Measurements from ENCODE around the gene CPLX4. TPM values are rescaled to one million over a fixed set of nuclear protein-coding genes. Genes with fewer than 3 reads are reported as not detected.

The CPLX4 gene
- polyA plus RNA-seq, 1 of the 3 experiments (the other 2 are of a cell fraction), result not detected

DNA sequence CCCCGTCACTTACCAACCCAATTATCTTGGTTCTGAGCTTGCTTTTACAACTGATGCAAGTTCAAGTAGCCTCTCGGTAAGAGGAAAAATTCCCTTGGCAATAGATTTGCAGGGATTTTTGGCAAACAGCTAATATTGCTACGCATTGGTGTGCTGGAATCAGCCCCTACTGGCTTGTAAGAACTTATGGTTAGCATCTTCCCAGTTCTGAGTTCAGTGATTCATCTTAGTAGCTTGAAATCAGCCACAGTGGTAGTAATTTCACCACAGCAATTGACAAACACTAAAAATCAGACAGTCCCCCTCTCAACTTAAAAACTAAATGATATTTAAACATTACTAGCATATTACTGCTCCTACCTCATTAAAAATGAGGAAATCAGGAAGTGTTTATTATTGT lies 39.3 kb downstream of the CPLX4 start:
- H3K9me2 ChIP-seq, result no peaks in the 10 kb centered on the region
- H3K9me3 ChIP-seq, result no peaks in the 10 kb centered on the region
- H3K79me2 ChIP-seq (ENCODE audit: insufficient read depth), result no peaks in the 10 kb centered on the region
- no peaks in the 10 kb centered on the region for H4K20me1 ChIP-seq (ENCODE audit: insufficient read depth)
- ChIA-PET CTCF (interaction anchor here (0.9 to 4.6 kb wide), 8 partner anchors 8 to 544 kb away, joined by 3 to 25 read pairs (median 4); no protein-coding TSS in a partner anchor), POLR2A (no interaction called here)
- H3K4me1 ChIP-seq (ENCODE audit: control insufficient read depth in 1 of 2, insufficient read depth in 2 of 2, low read depth in 1 of 2, low read length in 1 of 2), result no peaks in the 10 kb centered on the region
- no peak overlapping the region for H3K4me2 ChIP-seq
- no peak overlapping the region for H3K27ac ChIP-seq (ENCODE audit: low read depth in 2 of 2, low read length in 1 of 2)
- peaks cover 57% of the 10 kb centered on the region for H3K27me3 ChIP-seq (ENCODE audit: insufficient read depth)
- no peaks in the 10 kb centered on the region for H3F3A ChIP-seq (replicated peaks; ENCODE audit: insufficient read depth)
- DNase-seq, result no peak
- TF ChIP-seq GABPA (IDR thresholded peaks at IDR 0.05; ENCODE audit: low read depth) (no peak), YY1 (IDR thresholded peaks at IDR 0.05; ENCODE audit: low read depth) (no peak), NRF1 (IDR thresholded peaks at IDR 0.05; ENCODE audit: low read depth, low read length) (no peak), SMC3 (IDR thresholded peaks at IDR 0.05; ENCODE audit: low read depth, low read length) (no peak), TCF12 (IDR thresholded peaks at IDR 0.05) (no peak), GATA2 (CRISPR knock-in tag; IDR thresholded peaks at IDR 0.05) (no peak), ELF1 (IDR thresholded peaks at IDR 0.05) (no peak), NFIC (IDR thresholded peaks at IDR 0.05; ENCODE audit: borderline replicate concordance) (no peak), JUND (IDR thresholded peaks at IDR 0.05) (no peak), MXI1 (IDR thresholded peaks at IDR 0.05; ENCODE audit: low read depth, low read length) (no peak), EZH2phosphoT487 (IDR thresholded peaks at IDR 0.05; ENCODE audit: borderline replicate concordance, low read depth) (no peak), CHD2 (IDR thresholded peaks at IDR 0.05; ENCODE audit: low read length, partially characterized antibody) (no peak)
- TF ChIP-seq, protein P1, sequence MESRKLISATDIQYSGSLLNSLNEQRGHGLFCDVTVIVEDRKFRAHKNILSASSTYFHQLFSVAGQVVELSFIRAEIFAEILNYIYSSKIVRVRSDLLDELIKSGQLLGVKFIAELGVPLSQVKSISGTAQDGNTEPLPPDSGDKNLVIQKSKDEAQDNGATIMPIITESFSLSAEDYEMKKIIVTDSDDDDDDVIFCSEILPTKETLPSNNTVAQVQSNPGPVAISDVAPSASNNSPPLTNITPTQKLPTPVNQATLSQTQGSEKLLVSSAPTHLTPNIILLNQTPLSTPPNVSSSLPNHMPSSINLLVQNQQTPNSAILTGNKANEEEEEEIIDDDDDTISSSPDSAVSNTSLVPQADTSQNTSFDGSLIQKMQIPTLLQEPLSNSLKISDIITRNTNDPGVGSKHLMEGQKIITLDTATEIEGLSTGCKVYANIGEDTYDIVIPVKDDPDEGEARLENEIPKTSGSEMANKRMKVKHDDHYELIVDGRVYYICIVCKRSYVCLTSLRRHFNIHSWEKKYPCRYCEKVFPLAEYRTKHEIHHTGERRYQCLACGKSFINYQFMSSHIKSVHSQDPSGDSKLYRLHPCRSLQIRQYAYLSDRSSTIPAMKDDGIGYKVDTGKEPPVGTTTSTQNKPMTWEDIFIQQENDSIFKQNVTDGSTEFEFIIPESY (IDR thresholded peaks at IDR 0.05; ENCODE audit: borderline replicate concordance, low read depth), result no peak
- TF ChIP-seq, protein P2, sequence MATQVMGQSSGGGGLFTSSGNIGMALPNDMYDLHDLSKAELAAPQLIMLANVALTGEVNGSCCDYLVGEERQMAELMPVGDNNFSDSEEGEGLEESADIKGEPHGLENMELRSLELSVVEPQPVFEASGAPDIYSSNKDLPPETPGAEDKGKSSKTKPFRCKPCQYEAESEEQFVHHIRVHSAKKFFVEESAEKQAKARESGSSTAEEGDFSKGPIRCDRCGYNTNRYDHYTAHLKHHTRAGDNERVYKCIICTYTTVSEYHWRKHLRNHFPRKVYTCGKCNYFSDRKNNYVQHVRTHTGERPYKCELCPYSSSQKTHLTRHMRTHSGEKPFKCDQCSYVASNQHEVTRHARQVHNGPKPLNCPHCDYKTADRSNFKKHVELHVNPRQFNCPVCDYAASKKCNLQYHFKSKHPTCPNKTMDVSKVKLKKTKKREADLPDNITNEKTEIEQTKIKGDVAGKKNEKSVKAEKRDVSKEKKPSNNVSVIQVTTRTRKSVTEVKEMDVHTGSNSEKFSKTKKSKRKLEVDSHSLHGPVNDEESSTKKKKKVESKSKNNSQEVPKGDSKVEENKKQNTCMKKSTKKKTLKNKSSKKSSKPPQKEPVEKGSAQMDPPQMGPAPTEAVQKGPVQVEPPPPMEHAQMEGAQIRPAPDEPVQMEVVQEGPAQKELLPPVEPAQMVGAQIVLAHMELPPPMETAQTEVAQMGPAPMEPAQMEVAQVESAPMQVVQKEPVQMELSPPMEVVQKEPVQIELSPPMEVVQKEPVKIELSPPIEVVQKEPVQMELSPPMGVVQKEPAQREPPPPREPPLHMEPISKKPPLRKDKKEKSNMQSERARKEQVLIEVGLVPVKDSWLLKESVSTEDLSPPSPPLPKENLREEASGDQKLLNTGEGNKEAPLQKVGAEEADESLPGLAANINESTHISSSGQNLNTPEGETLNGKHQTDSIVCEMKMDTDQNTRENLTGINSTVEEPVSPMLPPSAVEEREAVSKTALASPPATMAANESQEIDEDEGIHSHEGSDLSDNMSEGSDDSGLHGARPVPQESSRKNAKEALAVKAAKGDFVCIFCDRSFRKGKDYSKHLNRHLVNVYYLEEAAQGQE (IDR thresholded peaks at IDR 0.05; ENCODE audit: low read depth, low read length), result no peak
- no peak overlapping the region for H3K9ac ChIP-seq
- no peak overlapping the region for H3K4me3 ChIP-seq (ENCODE audit: low read depth in 2 of 2, low read length in 1 of 2)
- 34% methylated on average over 3 of the region's 3 CpGs for WGBS (ENCODE audit: low lambda C conversion rate)
- H2AFZ ChIP-seq (ENCODE audit: low read depth), result no peak overlapping the region
- H3K36me3 ChIP-seq (replicated peaks in 1 of 2; ENCODE audit: control insufficient read depth in 1 of 2, insufficient read depth in 2 of 2, low read length in 1 of 2), result no peaks in the 10 kb centered on the region

Data from SK-N-SH (cell line).